H1 (cell line): Measurements from ENCODE around the gene RPL38. TPM values are rescaled to one million over a fixed set of nuclear protein-coding genes. Genes with fewer than 3 reads are reported as not detected.

Source experiments
- CBX5 ChIP-seq: fragments of 300-800, 300-1000 bp; sonication (generic); IDR thresholded peaks from 2 replicates; pipeline ENCODE4 v1.7.1; 2016; ENCODE audit warnings: antibody characterized with exemption, low read length, low read depth
- CTBP2 ChIP-seq: IDR thresholded peaks from 2 replicates; pipeline ENCODE4 v1.7.0; 2011; ENCODE audit warnings: borderline replicate concordance, mild to moderate bottlenecking, moderate library complexity, mixed read lengths, low read length; ENCODE audit not compliant: insufficient read depth, insufficient read length
- JUN ChIP-seq: IDR thresholded peaks from 2 replicates; pipeline ENCODE4 v1.6.1; 2011; ENCODE audit warnings: low read depth, mild to moderate bottlenecking, improper control_type of control experiment, low read length
- MAFK ChIP-seq: IDR thresholded peaks from 2 replicates; pipeline ENCODE4 v1.6.1; 2012; ENCODE audit warnings: low read depth, mild to moderate bottlenecking, improper control_type of control experiment, low read length
- NANOG ChIP-seq: IDR thresholded peaks from 2 replicates; pipeline ENCODE4 v1.6.1; 2011; ENCODE audit warnings: low read length, low read depth, mild to moderate bottlenecking, inconsistent platforms; ENCODE audit not compliant: insufficient read depth, poor library complexity, severe bottlenecking
- POLR2A ChIP-seq, 2 experiments: IDR thresholded peaks; 1 replicate in 1 of 2; 2 replicates in 1 of 2; pipeline ENCODE4 v1.6.1; 2011; ENCODE audit warnings: low read depth in 2 of 2, low read length in 2 of 2, mild to moderate bottlenecking in 2 of 2; ENCODE audit errors: control extremely low read depth in 1 of 2
- POU5F1 ChIP-seq: IDR thresholded peaks from 2 replicates; pipeline ENCODE4 v1.6.1; 2011; ENCODE audit warnings: low read depth, mild to moderate bottlenecking, low read length, moderate library complexity
- TBP ChIP-seq: IDR thresholded peaks from 2 replicates; pipeline ENCODE4 v1.6.1; 2011; ENCODE audit warnings: low read depth, low read length, improper control_type of control experiment
- polyA plus RNA-seq, 7 experiments: library from polyadenylated mRNA; depleted of rRNA in 3 of 7; stranded (reverse) in 5 of 7; unstranded in 2 of 7; fragments of >200 nt in 5 of 7; fragments of 200-250 nt in 2 of 7; gene quantifications; 1 replicate in 5 of 7; 2 replicates in 1 of 7; 4 replicates in 1 of 7; pipeline versions ENCODE4 v1.2.1 to v1.2.3, GENCODE V29; 2011 to 2013; ENCODE audit warnings: missing spikeins in 2 of 7, mixed read lengths in 2 of 7
- total RNA-seq: library from RNA; stranded (reverse); fragmentation: NEBNext Ultra II Directional; extraction: Animal tissue kit (Norgen Biotek cat#: 25700); gene quantifications from 2 replicates; pipeline ENCODE4 v1.2.1, GENCODE V29; 2021
- TF ChIP-seq, protein P1 (sequence below): fragments of 300-600 bp; sonication (generic); IDR thresholded peaks from 2 replicates; pipeline ENCODE4 v1.7.1; 2012; ENCODE audit warnings: low read length, moderate library complexity, mild to moderate bottlenecking, inconsistent platforms; ENCODE audit not compliant: insufficient replicate concordance

The RPL38 gene
- total and polyA plus RNA-seq, 2 of the 8 experiments (the other 6 are each of a cell fraction or from before 2014, with no cell fraction given) = 412 to 1,195 TPM

DNA sequence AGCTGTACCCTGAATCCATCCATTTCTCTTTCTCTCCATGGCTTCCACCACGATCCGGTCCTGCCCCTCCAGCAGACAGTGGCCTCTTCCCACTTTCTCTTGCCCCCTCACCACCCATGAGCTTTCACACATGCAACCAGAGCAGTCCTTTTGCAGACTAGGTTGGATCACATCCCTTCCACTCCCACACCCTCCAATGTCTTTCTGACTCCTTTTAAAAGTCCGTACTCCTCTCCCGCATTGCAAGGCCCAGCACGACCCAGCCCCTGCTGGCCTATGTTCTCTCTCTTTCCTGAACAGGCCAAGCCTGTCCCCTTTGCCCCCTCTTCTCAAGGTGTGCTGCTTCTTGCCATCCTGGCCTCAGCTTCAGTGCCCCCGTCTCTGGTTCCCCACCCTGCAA is 48.1 kb downstream of the RPL38 start (continued):
- TF ChIP-seq, protein P1, sequence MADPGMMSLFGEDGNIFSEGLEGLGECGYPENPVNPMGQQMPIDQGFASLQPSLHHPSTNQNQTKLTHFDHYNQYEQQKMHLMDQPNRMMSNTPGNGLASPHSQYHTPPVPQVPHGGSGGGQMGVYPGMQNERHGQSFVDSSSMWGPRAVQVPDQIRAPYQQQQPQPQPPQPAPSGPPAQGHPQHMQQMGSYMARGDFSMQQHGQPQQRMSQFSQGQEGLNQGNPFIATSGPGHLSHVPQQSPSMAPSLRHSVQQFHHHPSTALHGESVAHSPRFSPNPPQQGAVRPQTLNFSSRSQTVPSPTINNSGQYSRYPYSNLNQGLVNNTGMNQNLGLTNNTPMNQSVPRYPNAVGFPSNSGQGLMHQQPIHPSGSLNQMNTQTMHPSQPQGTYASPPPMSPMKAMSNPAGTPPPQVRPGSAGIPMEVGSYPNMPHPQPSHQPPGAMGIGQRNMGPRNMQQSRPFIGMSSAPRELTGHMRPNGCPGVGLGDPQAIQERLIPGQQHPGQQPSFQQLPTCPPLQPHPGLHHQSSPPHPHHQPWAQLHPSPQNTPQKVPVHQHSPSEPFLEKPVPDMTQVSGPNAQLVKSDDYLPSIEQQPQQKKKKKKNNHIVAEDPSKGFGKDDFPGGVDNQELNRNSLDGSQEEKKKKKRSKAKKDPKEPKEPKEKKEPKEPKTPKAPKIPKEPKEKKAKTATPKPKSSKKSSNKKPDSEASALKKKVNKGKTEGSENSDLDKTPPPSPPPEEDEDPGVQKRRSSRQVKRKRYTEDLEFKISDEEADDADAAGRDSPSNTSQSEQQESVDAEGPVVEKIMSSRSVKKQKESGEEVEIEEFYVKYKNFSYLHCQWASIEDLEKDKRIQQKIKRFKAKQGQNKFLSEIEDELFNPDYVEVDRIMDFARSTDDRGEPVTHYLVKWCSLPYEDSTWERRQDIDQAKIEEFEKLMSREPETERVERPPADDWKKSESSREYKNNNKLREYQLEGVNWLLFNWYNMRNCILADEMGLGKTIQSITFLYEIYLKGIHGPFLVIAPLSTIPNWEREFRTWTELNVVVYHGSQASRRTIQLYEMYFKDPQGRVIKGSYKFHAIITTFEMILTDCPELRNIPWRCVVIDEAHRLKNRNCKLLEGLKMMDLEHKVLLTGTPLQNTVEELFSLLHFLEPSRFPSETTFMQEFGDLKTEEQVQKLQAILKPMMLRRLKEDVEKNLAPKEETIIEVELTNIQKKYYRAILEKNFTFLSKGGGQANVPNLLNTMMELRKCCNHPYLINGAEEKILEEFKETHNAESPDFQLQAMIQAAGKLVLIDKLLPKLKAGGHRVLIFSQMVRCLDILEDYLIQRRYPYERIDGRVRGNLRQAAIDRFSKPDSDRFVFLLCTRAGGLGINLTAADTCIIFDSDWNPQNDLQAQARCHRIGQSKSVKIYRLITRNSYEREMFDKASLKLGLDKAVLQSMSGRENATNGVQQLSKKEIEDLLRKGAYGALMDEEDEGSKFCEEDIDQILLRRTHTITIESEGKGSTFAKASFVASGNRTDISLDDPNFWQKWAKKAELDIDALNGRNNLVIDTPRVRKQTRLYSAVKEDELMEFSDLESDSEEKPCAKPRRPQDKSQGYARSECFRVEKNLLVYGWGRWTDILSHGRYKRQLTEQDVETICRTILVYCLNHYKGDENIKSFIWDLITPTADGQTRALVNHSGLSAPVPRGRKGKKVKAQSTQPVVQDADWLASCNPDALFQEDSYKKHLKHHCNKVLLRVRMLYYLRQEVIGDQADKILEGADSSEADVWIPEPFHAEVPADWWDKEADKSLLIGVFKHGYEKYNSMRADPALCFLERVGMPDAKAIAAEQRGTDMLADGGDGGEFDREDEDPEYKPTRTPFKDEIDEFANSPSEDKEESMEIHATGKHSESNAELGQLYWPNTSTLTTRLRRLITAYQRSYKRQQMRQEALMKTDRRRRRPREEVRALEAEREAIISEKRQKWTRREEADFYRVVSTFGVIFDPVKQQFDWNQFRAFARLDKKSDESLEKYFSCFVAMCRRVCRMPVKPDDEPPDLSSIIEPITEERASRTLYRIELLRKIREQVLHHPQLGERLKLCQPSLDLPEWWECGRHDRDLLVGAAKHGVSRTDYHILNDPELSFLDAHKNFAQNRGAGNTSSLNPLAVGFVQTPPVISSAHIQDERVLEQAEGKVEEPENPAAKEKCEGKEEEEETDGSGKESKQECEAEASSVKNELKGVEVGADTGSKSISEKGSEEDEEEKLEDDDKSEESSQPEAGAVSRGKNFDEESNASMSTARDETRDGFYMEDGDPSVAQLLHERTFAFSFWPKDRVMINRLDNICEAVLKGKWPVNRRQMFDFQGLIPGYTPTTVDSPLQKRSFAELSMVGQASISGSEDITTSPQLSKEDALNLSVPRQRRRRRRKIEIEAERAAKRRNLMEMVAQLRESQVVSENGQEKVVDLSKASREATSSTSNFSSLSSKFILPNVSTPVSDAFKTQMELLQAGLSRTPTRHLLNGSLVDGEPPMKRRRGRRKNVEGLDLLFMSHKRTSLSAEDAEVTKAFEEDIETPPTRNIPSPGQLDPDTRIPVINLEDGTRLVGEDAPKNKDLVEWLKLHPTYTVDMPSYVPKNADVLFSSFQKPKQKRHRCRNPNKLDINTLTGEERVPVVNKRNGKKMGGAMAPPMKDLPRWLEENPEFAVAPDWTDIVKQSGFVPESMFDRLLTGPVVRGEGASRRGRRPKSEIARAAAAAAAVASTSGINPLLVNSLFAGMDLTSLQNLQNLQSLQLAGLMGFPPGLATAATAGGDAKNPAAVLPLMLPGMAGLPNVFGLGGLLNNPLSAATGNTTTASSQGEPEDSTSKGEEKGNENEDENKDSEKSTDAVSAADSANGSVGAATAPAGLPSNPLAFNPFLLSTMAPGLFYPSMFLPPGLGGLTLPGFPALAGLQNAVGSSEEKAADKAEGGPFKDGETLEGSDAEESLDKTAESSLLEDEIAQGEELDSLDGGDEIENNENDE = no peak
- no peak for TF ChIP-seq CBX5
- TF ChIP-seq CTBP2 = no peak
- TF ChIP-seq MAFK = no peak
- no peak for TF ChIP-seq JUN
- no peak for TF ChIP-seq TBP
- TF ChIP-seq NANOG = no peak
- no peak for TF ChIP-seq POU5F1
- no peak for TF ChIP-seq POLR2A (IDR thresholded peaks at IDR 0.05; ENCODE audit: control extremely low read depth in 1 of 2, low read depth in 2 of 2, low read length in 2 of 2)
